A549 (cell line): ENCODE results near the gene TUSC2. TPM values are rescaled to one million over a fixed set of nuclear protein-coding genes. Genes with fewer than 3 reads are reported as not detected.

Experiments
- ATAC-seq, 2 experiments: fragments of 200-7000 bp in 1 of 2; fragments of >200 bp in 1 of 2; cut with Nextera tagmentation in 1 of 2; cut with Tn5 transposase in 1 of 2; 3 replicates each; pipeline versions ENCODE4 v1.8.0 to v1.9.1; 2018 to 2020; ENCODE audit warnings: mild to moderate bottlenecking in 1 of 2, moderate library complexity in 1 of 2
- CTCF ChIA-PET: fragments of 300-600 bp; sonication (Branson Sonifier 250); formaldehyde crosslinking; extraction: SDS; loops from one replicate; lab custom pipeline; 2021; ENCODE audit warnings: antibody characterized with exemption, inconsistent platforms; lab: Yijun Ruan, JAX
- POLR2A ChIA-PET: fragments of 350-600 bp; formaldehyde crosslinking; extraction: SDS; loops from one replicate; lab custom pipeline; 2021; ENCODE audit warnings: antibody characterized with exemption, inconsistent platforms; lab: Yijun Ruan, JAX
- DNase-seq, 2 experiments: peaks; one replicate each; pipeline versions ENCODE4 v3.0.0 to v3.0.0-alpha.2; 2011 to 2016; ENCODE audit warnings: low read depth in 1 of 2, low spot score in 1 of 2
- FAIRE-seq: peaks from 2 replicates; lab custom pipeline; 2011; peaks lifted over from hg19 to GRCh38; lab: Jason Lieb, UNC
- H3K27ac ChIP-seq, 2 experiments: fragments of >200 bp; sonication (Bioruptor Twin); formaldehyde crosslinking; 3 replicates each; pipeline ENCODE4 v1.5.1; 2016 to 2017
- H3K4me1 ChIP-seq: fragments of >200 bp; sonication (Bioruptor Twin); formaldehyde crosslinking; 3 replicates; pipeline ENCODE4 v1.6.1; 2016
- H3K4me2 ChIP-seq: fragments of >200 bp; sonication (Bioruptor Twin); formaldehyde crosslinking; 3 replicates; pipeline ENCODE4 v1.6.1; 2016
- H3K4me3 ChIP-seq: fragments of >200 bp; sonication (Bioruptor Twin); formaldehyde crosslinking; 3 replicates; pipeline ENCODE4 v1.5.1; 2016
- H3K9me3 ChIP-seq: fragments of >200 bp; sonication (Bioruptor Twin); formaldehyde crosslinking; 3 replicates; pipeline ENCODE4 v1.6.1; 2016
- BCL3 ChIP-seq: fragments of >200 bp; sonication (Bioruptor Twin); formaldehyde crosslinking; IDR thresholded peaks from 3 replicates; pipeline ENCODE4 v1.6.1; 2016
- BHLHE40 ChIP-seq: IDR thresholded peaks from 2 replicates; pipeline ENCODE4 v1.6.1; 2012; ENCODE audit warnings: low read depth, low read length, inconsistent platforms
- CBX2 ChIP-seq: fragments of 200-600 bp; sonication (generic); IDR thresholded peaks from 2 replicates; pipeline ENCODE4 v1.6.1; 2016; ENCODE audit warnings: low read depth, mild to moderate bottlenecking, borderline replicate concordance
- CHD4 ChIP-seq: fragments of 200-600 bp; sonication (generic); IDR thresholded peaks from 2 replicates; pipeline ENCODE4 v1.6.1; 2016; ENCODE audit warnings: antibody characterized with exemption, mild to moderate bottlenecking, borderline replicate concordance
- CTCF ChIP-seq: fragments of >200 bp; sonication (Bioruptor Twin); formaldehyde crosslinking; IDR thresholded peaks from 3 replicates; pipeline ENCODE4 v1.5.1; 2016
- EHF ChIP-seq: fragments of 250-450 bp; sonication (Bioruptor Pico); IDR thresholded peaks from 2 replicates; pipeline ENCODE4 v1.5.0; 2020; ENCODE audit warnings: mild to moderate bottlenecking
- EP300 ChIP-seq, 2 experiments: fragments of >200 bp; sonication (Bioruptor Twin); formaldehyde crosslinking; IDR thresholded peaks; 2 replicates in 1 of 2; 3 replicates in 1 of 2; pipeline ENCODE4 v1.6.1; 2016 to 2017
- FOSB ChIP-seq: fragments of 250-450 bp; sonication (Bioruptor Pico); IDR thresholded peaks from 2 replicates; pipeline ENCODE4 v1.5.0; 2020; ENCODE audit warnings: mild to moderate bottlenecking, moderate library complexity
- FOSL2 ChIP-seq, 2 experiments: fragments of 450-650 bp in 1 of 2; fragments of >200 bp in 1 of 2; sonication (Bioruptor Twin) in 1 of 2; formaldehyde crosslinking; IDR thresholded peaks; 2 replicates each; pipeline versions ENCODE4 v1.5.0 to v1.6.1; 2016 to 2020; ENCODE audit warnings: mild to moderate bottlenecking in 1 of 2, moderate library complexity in 1 of 2
- FOXS1 ChIP-seq: fragments of 250-450 bp; sonication (Bioruptor Pico); IDR thresholded peaks from 2 replicates; pipeline ENCODE4 v1.5.0; 2020; ENCODE audit warnings: mild to moderate bottlenecking, moderate library complexity
- GATA3 ChIP-seq: IDR thresholded peaks from 2 replicates; pipeline ENCODE4 v1.6.1; 2012; ENCODE audit warnings: borderline replicate concordance
- HES2 ChIP-seq: fragments of >200 bp; sonication (Bioruptor Twin); formaldehyde crosslinking; IDR thresholded peaks from 2 replicates; pipeline ENCODE4 v1.6.1; 2016
- HMGXB4 ChIP-seq: fragments of 250-450 bp; sonication (Bioruptor Pico); IDR thresholded peaks from 2 replicates; pipeline ENCODE4 v1.5.0; 2021; ENCODE audit warnings: mild to moderate bottlenecking, moderate library complexity, borderline replicate concordance
- HOXA7 ChIP-seq: fragments of 250-450 bp; sonication (Bioruptor Pico); IDR thresholded peaks from 2 replicates; pipeline ENCODE4 v1.5.0; 2020; ENCODE audit warnings: mild to moderate bottlenecking, moderate library complexity
- MAZ ChIP-seq: fragments of 150-350 bp; IDR thresholded peaks from 2 replicates; pipeline ENCODE4 v1.6.1; 2014; ENCODE audit warnings: antibody characterized with exemption, low read depth, low read length, borderline replicate concordance
- NFE2L2 ChIP-seq: fragments of 150-350 bp; conservative IDR thresholded peaks from 2 replicates; pipeline ENCODE4 v1.6.1; 2014; ENCODE audit warnings: low read length
- NR3C1 ChIP-seq: fragments of >200 bp; sonication (Bioruptor Twin); formaldehyde crosslinking; IDR thresholded peaks from 3 replicates; pipeline ENCODE4 v1.6.1; 2017
- RAD21 ChIP-seq, 2 experiments: fragments of >200 bp in 1 of 2; sonication (Bioruptor Twin) in 1 of 2; formaldehyde crosslinking in 1 of 2; IDR thresholded peaks in 1 of 2; conservative IDR thresholded peaks in 1 of 2; 2 replicates in 1 of 2; 3 replicates in 1 of 2; pipeline ENCODE4 v1.6.1; 2012 to 2018; ENCODE audit warnings: inconsistent platforms in 1 of 2
- SMC3 ChIP-seq: fragments of >200 bp; sonication (Bioruptor Twin); formaldehyde crosslinking; IDR thresholded peaks from 3 replicates; pipeline ENCODE4 v1.6.1; 2018; ENCODE audit warnings: inconsistent platforms
- SREBF2 ChIP-seq: fragments of 450-650 bp; IDR thresholded peaks from 2 replicates; pipeline ENCODE4 v1.6.1; 2014; ENCODE audit warnings: mild to moderate bottlenecking, moderate library complexity
- TP53 ChIP-seq: fragments of 250-450 bp; sonication (Bioruptor Pico); IDR thresholded peaks from 2 replicates; pipeline ENCODE4 v1.5.0; 2021; ENCODE audit warnings: mild to moderate bottlenecking, moderate library complexity
- ZC3H11A ChIP-seq: fragments of 450-650 bp; IDR thresholded peaks from 2 replicates; pipeline ENCODE4 v1.6.1; 2014; ENCODE audit warnings: antibody characterized with exemption, mild to moderate bottlenecking
- ZNF302 ChIP-seq: fragments of 250-450 bp; sonication (Bioruptor Pico); IDR thresholded peaks from 2 replicates; pipeline ENCODE4 v1.9.0; 2021; ENCODE audit warnings: inconsistent platforms, mild to moderate bottlenecking, moderate library complexity
- WGBS: methylation state at CpG from one replicate; pipeline ENCODE4 v1.1.6; 2017; ENCODE audit errors: missing lambda C conversion rate; 5-methylcytosine and 5-hydroxymethylcytosine counted together
- polyA plus RNA-seq, 4 experiments: library from polyadenylated mRNA; depleted of rRNA in 3 of 4; stranded (reverse); fragments of >200 nt; fragmentation: RNase III in 1 of 4; extraction: RNeasy Plus Mini Kit Qiagen cat#74134 plus additional on column Dnase treatment in 1 of 4; gene quantifications; 2 replicates in 3 of 4; 3 replicates in 1 of 4; pipeline ENCODE4 v1.2.3, GENCODE V29; 2011 to 2017

The TUSC2 gene
- polyA plus RNA-seq, 2 of the 4 experiments (the other 2 are of a cell fraction), result 18.2 to 23.5 TPM

GRCh38 chr3:50325113-50325480, 2.9 kb downstream of the TUSC2 start:
- no peak overlapping the region for H3K4me2 ChIP-seq
- TF ChIP-seq EHF (CRISPR knock-in tag), result no peak
- TF ChIP-seq CHD4, result no peak
- TF ChIP-seq SMC3, result no peak
- TF ChIP-seq CBX2, result no peak
- no peak for TF ChIP-seq HOXA7 (CRISPR knock-in tag)
- ATAC-seq (no peak), DNase-seq (no peak), FAIRE-seq (no peak)
- ChIA-PET POLR2A (interaction anchor here (1.0 kb wide), 1 partner anchor 44 kb away, joined by 7 read pairs; no protein-coding TSS in a partner anchor), CTCF (interaction anchor here (0.6 to 5.1 kb wide), 16 partner anchors 10 to 131 kb away, joined by 3 to 56 read pairs (median 7); partner anchors contain the start of genes GNAI2, HYAL1, HYAL3 and IFRD2)
- H3K9me3 ChIP-seq, result no peaks in the 10 kb centered on the region
- no peak overlapping the region for H3K27ac ChIP-seq
- peaks cover 25% of the 10 kb centered on the region for H3K4me1 ChIP-seq
- 100% methylated on average over 1 of the region's 2 CpGs for WGBS
- H3K4me3 ChIP-seq, result no peak overlapping the region

DNA sequence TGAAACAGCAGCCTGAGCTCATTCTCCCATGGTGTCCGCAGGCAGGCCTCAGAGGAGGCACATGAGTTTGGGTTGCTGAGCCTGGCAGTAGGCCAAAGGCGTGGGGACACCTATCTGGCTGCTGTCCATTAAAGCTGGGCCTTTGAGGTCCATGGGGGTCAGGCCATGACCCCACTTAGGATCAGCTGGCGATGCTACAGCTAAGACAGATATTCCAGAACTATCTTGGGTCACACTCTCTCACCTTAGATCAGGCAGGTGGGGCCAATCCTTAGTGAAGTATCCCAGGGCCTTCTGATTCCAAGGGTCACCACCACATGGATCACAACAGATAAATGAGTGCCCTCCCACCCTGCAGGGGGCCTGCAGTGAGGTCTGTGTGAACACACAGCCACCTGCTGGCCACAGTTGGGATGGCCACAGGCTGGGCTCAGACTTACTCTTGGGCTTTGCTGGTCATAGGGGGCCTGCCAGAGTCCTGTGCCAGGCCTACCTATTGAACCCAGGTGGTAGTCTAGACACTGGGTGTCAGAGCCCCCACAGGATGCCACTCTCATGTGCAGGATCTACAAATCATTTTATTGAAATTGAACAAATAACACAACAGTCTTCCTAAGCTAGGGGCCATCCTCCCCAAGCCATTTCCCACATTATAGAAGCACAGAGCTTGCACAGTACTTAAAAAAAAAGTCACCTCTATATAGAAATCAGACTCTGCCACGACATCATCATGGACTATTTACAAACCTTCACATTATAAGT, 3.5 kb downstream of the TUSC2 start:
- no peaks in the 10 kb centered on the region for H3K9me3 ChIP-seq
- ChIA-PET POLR2A (interaction anchor here (1.0 kb wide), 2 partner anchors 13 to 44 kb away, joined by 4 to 7 read pairs; no protein-coding TSS in a partner anchor), CTCF (interaction anchor here (0.5 to 5.1 kb wide), 28 partner anchors 10 to 322 kb away, joined by 3 to 56 read pairs (median 4); partner anchors contain the start of genes GNAI2, GNAT1, HYAL1 and HYAL3)
- no peak overlapping the region for H3K4me3 ChIP-seq
- H3K4me2 ChIP-seq, result no peak overlapping the region
- DNase-seq (peak; percentile 73 to 78), ATAC-seq (peak; percentile 47 to 67; a peak in 5 of 6 replicates), FAIRE-seq (no peak)
- WGBS, result 0% methylated on average over 1 of the region's 4 CpGs
- no peak overlapping the region for H3K27ac ChIP-seq
- TF ChIP-seq RAD21 (conservative IDR thresholded peaks at IDR 0.05 in 1 of 2, IDR thresholded peaks at IDR 0.05 in 1 of 2), result peak; percentile 63 to 75
- TF ChIP-seq HMGXB4 (CRISPR knock-in tag), result no peak
- TF ChIP-seq SMC3, result peak; percentile 55
- no peak for TF ChIP-seq SREBF2
- no peak for TF ChIP-seq MAZ
- peak; percentile 63 for TF ChIP-seq CTCF
- TF ChIP-seq EHF (CRISPR knock-in tag), result no peak
- H3K4me1 ChIP-seq, result peaks cover 28% of the 10 kb centered on the region

- Histone ChIP-seq H3K4me1 (peaks cover 26% of the 10 kb centered on the region), H3K4me3 (no peak overlapping the region), H3K4me2 (no peak overlapping the region), H3K27ac (no peak overlapping the region), H3K9me3 (no peaks in the 10 kb centered on the region)
- no peak for DNase-seq
- FAIRE-seq, result no peak
- CTCF ChIA-PET, result interaction anchor here (0.5 to 5.1 kb wide), 26 partner anchors 9 to 321 kb away, joined by 3 to 56 read pairs (median 5); partner anchors contain the start of genes GNAT1, HYAL1, HYAL3 and IFRD2
- ATAC-seq, result no peak
- POLR2A ChIA-PET, result interaction anchor here (1.0 kb wide), 1 partner anchor 14 kb away, joined by 4 read pairs; no protein-coding TSS in a partner anchor
- 100% methylated on average over 1 of the region's 5 CpGs for WGBS
- TF ChIP-seq FOSL2 (IDR thresholded peaks at IDR 0.05), result no peak
- no peak for TF ChIP-seq FOSL2 (CRISPR knock-in tag; IDR thresholded peaks at IDR 0.05)
- no peak for TF ChIP-seq NFE2L2
- no peak for TF ChIP-seq FOXS1 (CRISPR knock-in tag)
- TF ChIP-seq HES2, result no peak
- no peak for TF ChIP-seq TP53 (CRISPR knock-in tag)
- TF ChIP-seq ZC3H11A, result no peak
- TF ChIP-seq EP300 (IDR thresholded peaks at IDR 0.05), result no peak
- no peak for TF ChIP-seq GATA3
- no peak for TF ChIP-seq ZNF302 (CRISPR knock-in tag)
- no peak for TF ChIP-seq FOSB (CRISPR knock-in tag)
- no peak for TF ChIP-seq CTCF
- TF ChIP-seq BCL3, result no peak
- TF ChIP-seq NR3C1, result no peak
- TF ChIP-seq SMC3, result no peak
- no peak for TF ChIP-seq BHLHE40
Observed at GRCh38 chr3:50323614-50324199, 4.3 kb downstream of the TUSC2 start.
